A549 (cell line): ENCODE data around the gene STRADB. TPM values are rescaled to one million over a fixed set of nuclear protein-coding genes. Genes with fewer than 3 reads are reported as not detected.

Experiments
- ATAC-seq, 2 experiments: fragments of 200-7000 bp in 1 of 2; fragments of >200 bp in 1 of 2; cut with Nextera tagmentation in 1 of 2; cut with Tn5 transposase in 1 of 2; 3 replicates each; pipeline versions ENCODE4 v1.8.0 to v1.9.1; 2018 to 2020; ENCODE audit warnings: mild to moderate bottlenecking in 1 of 2, moderate library complexity in 1 of 2
- CTCF ChIA-PET: fragments of 300-600 bp; sonication (Branson Sonifier 250); formaldehyde crosslinking; extraction: SDS; loops from one replicate; lab custom pipeline; 2021; ENCODE audit warnings: antibody characterized with exemption, inconsistent platforms; lab: Yijun Ruan, JAX
- POLR2A ChIA-PET: fragments of 350-600 bp; formaldehyde crosslinking; extraction: SDS; loops from one replicate; lab custom pipeline; 2021; ENCODE audit warnings: antibody characterized with exemption, inconsistent platforms; lab: Yijun Ruan, JAX
- DNase-seq, 2 experiments: peaks; one replicate each; pipeline versions ENCODE4 v3.0.0 to v3.0.0-alpha.2; 2011 to 2016; ENCODE audit warnings: low read depth in 1 of 2, low spot score in 1 of 2
- FAIRE-seq: peaks from 2 replicates; lab custom pipeline; 2011; peaks lifted over from hg19 to GRCh38; lab: Jason Lieb, UNC
- H3K27ac ChIP-seq, 2 experiments: fragments of >200 bp; sonication (Bioruptor Twin); formaldehyde crosslinking; 3 replicates each; pipeline ENCODE4 v1.5.1; 2016 to 2017
- H3K4me1 ChIP-seq: fragments of >200 bp; sonication (Bioruptor Twin); formaldehyde crosslinking; 3 replicates; pipeline ENCODE4 v1.6.1; 2016
- H3K4me2 ChIP-seq: fragments of >200 bp; sonication (Bioruptor Twin); formaldehyde crosslinking; 3 replicates; pipeline ENCODE4 v1.6.1; 2016
- H3K4me3 ChIP-seq: fragments of >200 bp; sonication (Bioruptor Twin); formaldehyde crosslinking; 3 replicates; pipeline ENCODE4 v1.5.1; 2016
- H3K9me3 ChIP-seq: fragments of >200 bp; sonication (Bioruptor Twin); formaldehyde crosslinking; 3 replicates; pipeline ENCODE4 v1.6.1; 2016
- BCL3 ChIP-seq: fragments of >200 bp; sonication (Bioruptor Twin); formaldehyde crosslinking; IDR thresholded peaks from 3 replicates; pipeline ENCODE4 v1.6.1; 2016
- CHD2 ChIP-seq: fragments of 150-350 bp; IDR thresholded peaks from 2 replicates; pipeline ENCODE4 v1.6.1; 2014; ENCODE audit warnings: low read length; ENCODE audit not compliant: partially characterized antibody
- CHD4 ChIP-seq: fragments of 200-600 bp; sonication (generic); IDR thresholded peaks from 2 replicates; pipeline ENCODE4 v1.6.1; 2016; ENCODE audit warnings: antibody characterized with exemption, mild to moderate bottlenecking, borderline replicate concordance
- E2F6 ChIP-seq: IDR thresholded peaks from 2 replicates; pipeline ENCODE4 v1.6.1; 2012; ENCODE audit warnings: low read depth, borderline replicate concordance
- EHF ChIP-seq: fragments of 250-450 bp; sonication (Bioruptor Pico); IDR thresholded peaks from 2 replicates; pipeline ENCODE4 v1.5.0; 2020; ENCODE audit warnings: mild to moderate bottlenecking
- FOSB ChIP-seq: fragments of 250-450 bp; sonication (Bioruptor Pico); IDR thresholded peaks from 2 replicates; pipeline ENCODE4 v1.5.0; 2020; ENCODE audit warnings: mild to moderate bottlenecking, moderate library complexity
- FOSL2 ChIP-seq, 2 experiments: fragments of 450-650 bp in 1 of 2; fragments of >200 bp in 1 of 2; sonication (Bioruptor Twin) in 1 of 2; formaldehyde crosslinking; IDR thresholded peaks; 2 replicates each; pipeline versions ENCODE4 v1.5.0 to v1.6.1; 2016 to 2020; ENCODE audit warnings: mild to moderate bottlenecking in 1 of 2, moderate library complexity in 1 of 2
- GATA3 ChIP-seq: IDR thresholded peaks from 2 replicates; pipeline ENCODE4 v1.6.1; 2012; ENCODE audit warnings: borderline replicate concordance
- HDAC2 ChIP-seq: fragments of 200-600 bp; sonication (generic); IDR thresholded peaks from 2 replicates; pipeline ENCODE4 v1.6.1; 2016
- HES2 ChIP-seq: fragments of >200 bp; sonication (Bioruptor Twin); formaldehyde crosslinking; IDR thresholded peaks from 2 replicates; pipeline ENCODE4 v1.6.1; 2016
- HOXB13 ChIP-seq: fragments of 250-450 bp; sonication (Bioruptor Pico); IDR thresholded peaks from 2 replicates; pipeline ENCODE4 v1.5.0; 2020; ENCODE audit warnings: low read depth, mild to moderate bottlenecking, moderate library complexity
- JUNB ChIP-seq: fragments of >200 bp; sonication (Bioruptor Twin); formaldehyde crosslinking; IDR thresholded peaks from 2 replicates; pipeline ENCODE4 v1.6.1; 2016
- KDM5A ChIP-seq: fragments of 200-600 bp; sonication (generic); IDR thresholded peaks from 2 replicates; pipeline ENCODE4 v1.6.1; 2016; ENCODE audit warnings: antibody characterized with exemption, mild to moderate bottlenecking
- NR3C1 ChIP-seq: fragments of >200 bp; sonication (Bioruptor Twin); formaldehyde crosslinking; IDR thresholded peaks from 3 replicates; pipeline ENCODE4 v1.6.1; 2017
- PHF8 ChIP-seq: fragments of 200-600 bp; sonication (generic); IDR thresholded peaks from 2 replicates; pipeline ENCODE4 v1.6.1; 2016; ENCODE audit warnings: low read depth, mild to moderate bottlenecking, antibody characterized with exemption, moderate library complexity, borderline replicate concordance
- POLR2A ChIP-seq: IDR thresholded peaks from 2 replicates; pipeline ENCODE4 v1.6.1; 2012; ENCODE audit warnings: mild to moderate bottlenecking, low read length
- POLR2AphosphoS2 ChIP-seq: conservative IDR thresholded peaks from 2 replicates; pipeline ENCODE4 v1.6.1; 2012; ENCODE audit warnings: low read length, improper control_type of control experiment, inconsistent platforms
- RAD21 ChIP-seq, 2 experiments: fragments of >200 bp in 1 of 2; sonication (Bioruptor Twin) in 1 of 2; formaldehyde crosslinking in 1 of 2; IDR thresholded peaks in 1 of 2; conservative IDR thresholded peaks in 1 of 2; 2 replicates in 1 of 2; 3 replicates in 1 of 2; pipeline ENCODE4 v1.6.1; 2012 to 2018; ENCODE audit warnings: inconsistent platforms in 1 of 2
- RARB ChIP-seq: fragments of 250-450 bp; sonication (Bioruptor Pico); IDR thresholded peaks from 2 replicates; pipeline ENCODE4 v1.8.0; 2021; ENCODE audit warnings: mild to moderate bottlenecking, moderate library complexity
- RCOR1 ChIP-seq: fragments of 150-350 bp; IDR thresholded peaks from 2 replicates; pipeline ENCODE4 v1.6.1; 2014; ENCODE audit warnings: antibody characterized with exemption, low read length, low read depth
- RNF2 ChIP-seq: fragments of 200-600 bp; sonication (generic); IDR thresholded peaks from 2 replicates; pipeline ENCODE4 v1.6.1; 2016; ENCODE audit warnings: low read depth, mild to moderate bottlenecking, antibody characterized with exemption, moderate library complexity, borderline replicate concordance
- TFCP2L1 ChIP-seq: fragments of 250-450 bp; sonication (Bioruptor Pico); IDR thresholded peaks from 2 replicates; pipeline ENCODE4 v1.5.0; 2021; ENCODE audit warnings: mild to moderate bottlenecking
- TP53 ChIP-seq: fragments of 250-450 bp; sonication (Bioruptor Pico); IDR thresholded peaks from 2 replicates; pipeline ENCODE4 v1.5.0; 2021; ENCODE audit warnings: mild to moderate bottlenecking, moderate library complexity
- USF2 ChIP-seq: fragments of 450-650 bp; IDR thresholded peaks from 2 replicates; pipeline ENCODE4 v1.6.1; 2014; ENCODE audit warnings: antibody characterized with exemption
- ZC3H11A ChIP-seq: fragments of 450-650 bp; IDR thresholded peaks from 2 replicates; pipeline ENCODE4 v1.6.1; 2014; ENCODE audit warnings: antibody characterized with exemption, mild to moderate bottlenecking
- ZFP36 ChIP-seq: fragments of 450-650 bp; IDR thresholded peaks from 2 replicates; pipeline ENCODE4 v1.6.1; 2014; ENCODE audit warnings: borderline replicate concordance; ENCODE audit not compliant: partially characterized antibody
- ZNF302 ChIP-seq: fragments of 250-450 bp; sonication (Bioruptor Pico); IDR thresholded peaks from 2 replicates; pipeline ENCODE4 v1.9.0; 2021; ENCODE audit warnings: inconsistent platforms, mild to moderate bottlenecking, moderate library complexity
- ZSCAN20 ChIP-seq: fragments of 250-450 bp; sonication (Bioruptor Pico); IDR thresholded peaks from 2 replicates; pipeline ENCODE4 v1.8.0; 2022; ENCODE audit warnings: mild to moderate bottlenecking, moderate library complexity
- WGBS: methylation state at CpG from one replicate; pipeline ENCODE4 v1.1.6; 2017; ENCODE audit errors: missing lambda C conversion rate; 5-methylcytosine and 5-hydroxymethylcytosine counted together
- polyA plus RNA-seq, 4 experiments: library from polyadenylated mRNA; depleted of rRNA in 3 of 4; stranded (reverse); fragments of >200 nt; fragmentation: RNase III in 1 of 4; extraction: RNeasy Plus Mini Kit Qiagen cat#74134 plus additional on column Dnase treatment in 1 of 4; gene quantifications; 2 replicates in 3 of 4; 3 replicates in 1 of 4; pipeline ENCODE4 v1.2.3, GENCODE V29; 2011 to 2017

STRADB gene
- polyA plus RNA-seq, 2 of the 4 experiments (the other 2 are of a cell fraction), result 24.0 to 29.0 TPM

- H3K4me1 ChIP-seq, result no peaks in the 10 kb centered on the region
- 80% methylated on average over 1 of the region's 1 CpG for WGBS
- no peak overlapping the region for H3K4me2 ChIP-seq
- no peak overlapping the region for H3K4me3 ChIP-seq
- no peak for FAIRE-seq
- ChIA-PET CTCF (interaction anchor here (1.9 kb wide), 1 partner anchor 11 kb away, joined by 7 read pairs; the partner anchor contains the start of genes STRADB and TRAK2), POLR2A (interaction anchor here (0.7 kb wide), 1 partner anchor 11 kb away, joined by 3 read pairs; the partner anchor contains the start of genes STRADB and TRAK2)
- no peak for TF ChIP-seq BCL3
- TF ChIP-seq RAD21 (conservative IDR thresholded peaks at IDR 0.05 in 1 of 2, IDR thresholded peaks at IDR 0.05 in 1 of 2), result no peak
- TF ChIP-seq TFCP2L1, result no peak
- TF ChIP-seq EHF (CRISPR knock-in tag), result no peak
- no peak overlapping the region for H3K27ac ChIP-seq
- H3K9me3 ChIP-seq, result no peaks in the 10 kb centered on the region
- no peak for ATAC-seq
- no peak for DNase-seq
These were observed 11.4 kb upstream of the STRADB start for GRCh38 chr2:201440182-201440581.

DNA sequence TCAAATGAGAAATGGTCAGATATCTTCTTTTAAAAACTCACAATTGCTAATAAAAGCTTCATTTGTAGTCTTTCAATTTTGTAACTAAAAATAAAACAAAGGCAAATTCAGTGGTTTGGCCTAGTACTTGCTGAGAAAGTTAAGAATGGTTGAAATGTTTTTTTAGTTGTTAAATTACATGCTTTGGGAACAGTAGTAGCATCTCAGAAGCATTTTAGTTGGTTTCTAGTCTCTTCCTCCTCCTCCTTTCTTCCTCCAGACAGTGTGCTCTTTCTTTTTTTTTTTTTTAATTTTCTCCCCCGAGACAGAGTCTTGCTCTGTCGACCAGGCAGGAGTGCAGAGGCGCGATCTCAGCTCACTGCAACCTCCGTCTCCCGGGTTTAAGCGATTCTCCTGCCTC, 10.1 kb upstream of the STRADB start:
- no peak for FAIRE-seq
- ChIA-PET CTCF (interaction anchor here (1.9 kb wide), 1 partner anchor 10 kb away, joined by 7 read pairs; the partner anchor contains the start of genes STRADB and TRAK2), POLR2A (no interaction called here)
- Histone ChIP-seq H3K27ac (no peak overlapping the region), H3K4me3 (no peak overlapping the region), H3K4me2 (no peak overlapping the region), H3K9me3 (no peaks in the 10 kb centered on the region), H3K4me1 (no peaks in the 10 kb centered on the region)
- no peak for DNase-seq
- no peak for ATAC-seq
- 95% methylated on average over 7 of the region's 7 CpGs for WGBS
- TF ChIP-seq TP53, result no peak
- no peak for TF ChIP-seq ZC3H11A
- TF ChIP-seq RARB (CRISPR knock-in tag), result no peak
- no peak for TF ChIP-seq ZSCAN20 (CRISPR knock-in tag)
- TF ChIP-seq HDAC2, result no peak
- TF ChIP-seq POLR2A, result no peak
- TF ChIP-seq GATA3, result no peak
- TF ChIP-seq CHD2, result no peak
- no peak for TF ChIP-seq HOXB13 (CRISPR knock-in tag)
- TF ChIP-seq E2F6, result no peak
- no peak for TF ChIP-seq CHD4
- TF ChIP-seq USF2, result no peak
- TF ChIP-seq EHF (CRISPR knock-in tag), result no peak
- TF ChIP-seq PHF8, result no peak
- TF ChIP-seq FOSL2 (IDR thresholded peaks at IDR 0.05), result no peak
- TF ChIP-seq FOSL2 (CRISPR knock-in tag; IDR thresholded peaks at IDR 0.05), result no peak
- TF ChIP-seq POLR2AphosphoS2, result no peak

DNA sequence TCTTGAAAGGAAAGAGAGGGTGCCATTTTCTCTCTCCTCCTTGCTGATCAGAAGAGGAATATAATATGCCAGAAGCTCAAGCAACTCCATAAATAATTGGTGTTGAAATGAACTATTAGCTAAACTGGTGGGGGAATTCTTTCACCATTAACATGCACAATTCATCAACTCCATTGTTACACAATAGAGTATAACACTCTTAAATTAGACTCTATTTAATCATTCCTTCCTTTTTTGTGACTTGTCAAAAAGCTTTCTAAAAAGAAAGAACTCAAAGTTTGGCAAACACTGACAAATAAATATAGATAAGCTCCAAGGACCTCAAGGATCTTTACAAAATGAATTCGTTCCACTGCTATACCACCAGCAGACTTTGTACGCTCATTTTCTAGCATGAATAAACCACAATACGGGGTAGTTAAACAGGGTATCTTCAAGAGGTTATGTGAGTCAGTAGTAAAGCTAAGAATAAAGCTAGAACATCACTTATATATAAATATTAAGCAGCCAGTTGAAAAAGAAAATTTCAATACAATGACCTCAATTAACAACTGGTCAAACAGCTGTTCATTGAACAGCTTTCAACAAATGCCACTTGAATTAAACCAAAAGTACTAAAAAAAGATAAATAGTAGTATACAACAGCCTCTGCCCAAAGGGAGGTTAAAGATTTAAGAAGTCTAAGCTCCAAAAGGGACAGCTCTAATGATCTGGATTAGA, 6.6 kb upstream of the STRADB start:
- Histone ChIP-seq H3K4me2 (no peak overlapping the region), H3K27ac (no peak overlapping the region), H3K4me1 (peaks cover 7% of the 10 kb centered on the region; the same call in 1 of the 3 replicates), H3K9me3 (no peaks in the 10 kb centered on the region), H3K4me3 (no peak overlapping the region)
- FAIRE-seq, result no peak
- 87% methylated on average over 3 of the region's 3 CpGs for WGBS
- DNase-seq, result no peak
- POLR2A ChIA-PET, result no interaction called here
- ATAC-seq, result no peak
- CTCF ChIA-PET, result no interaction called here
- TF ChIP-seq TFCP2L1 (no peak), JUNB (no peak), RNF2 (no peak), RARB (CRISPR knock-in tag) (no peak), ZFP36 (no peak), FOSB (CRISPR knock-in tag) (no peak), PHF8 (no peak), HES2 (no peak), GATA3 (no peak), HOXB13 (CRISPR knock-in tag) (no peak), POLR2AphosphoS2 (no peak), KDM5A (no peak), ZNF302 (no peak), NR3C1 (no peak), RCOR1 (no peak)
